ENCODE data around the gene TRAF7. TPM values are rescaled to one million over a fixed set of nuclear protein-coding genes. Genes with fewer than 3 reads are reported as not detected.

TRAF7 gene
- total RNA-seq, 4 donors from 2014 or later, result 51.2 to 120 (median 79.3) TPM

DNA sequence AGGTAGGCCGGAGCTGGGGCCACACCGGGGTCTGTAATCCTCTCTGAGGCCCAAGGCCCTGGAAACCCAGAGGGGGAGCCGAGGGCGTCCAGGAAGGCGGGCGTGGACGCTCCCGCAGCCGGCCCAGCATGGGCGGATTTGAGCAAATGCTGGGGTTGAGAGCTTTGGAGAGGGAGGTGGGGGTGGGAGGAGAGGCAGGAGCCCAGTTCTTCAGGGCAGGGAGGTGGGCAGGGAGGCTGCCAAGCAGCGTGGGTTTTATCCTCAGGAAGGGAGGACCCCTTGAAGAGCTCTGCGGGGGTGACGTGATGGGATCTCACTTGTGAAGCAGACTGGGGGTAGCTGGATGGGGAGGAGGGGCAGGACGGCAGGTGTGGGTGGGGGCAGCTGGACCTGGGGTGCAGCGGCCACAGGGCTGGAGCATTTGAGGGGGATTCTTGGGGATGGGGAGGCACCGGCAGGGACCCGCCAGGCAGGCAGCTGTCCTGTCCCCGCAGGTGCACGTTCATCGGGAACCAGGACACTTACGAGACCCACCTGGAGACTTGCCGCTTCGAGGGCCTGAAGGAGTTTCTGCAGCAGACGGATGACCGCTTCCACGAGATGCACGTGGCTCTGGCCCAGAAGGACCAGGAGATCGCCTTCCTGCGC is 17.2 kb downstream of the TRAF7 start:
- TF ChIP-seq POLR2A (IDR thresholded peaks at IDR 0.05), result no peak
- TF ChIP-seq, protein P1, sequence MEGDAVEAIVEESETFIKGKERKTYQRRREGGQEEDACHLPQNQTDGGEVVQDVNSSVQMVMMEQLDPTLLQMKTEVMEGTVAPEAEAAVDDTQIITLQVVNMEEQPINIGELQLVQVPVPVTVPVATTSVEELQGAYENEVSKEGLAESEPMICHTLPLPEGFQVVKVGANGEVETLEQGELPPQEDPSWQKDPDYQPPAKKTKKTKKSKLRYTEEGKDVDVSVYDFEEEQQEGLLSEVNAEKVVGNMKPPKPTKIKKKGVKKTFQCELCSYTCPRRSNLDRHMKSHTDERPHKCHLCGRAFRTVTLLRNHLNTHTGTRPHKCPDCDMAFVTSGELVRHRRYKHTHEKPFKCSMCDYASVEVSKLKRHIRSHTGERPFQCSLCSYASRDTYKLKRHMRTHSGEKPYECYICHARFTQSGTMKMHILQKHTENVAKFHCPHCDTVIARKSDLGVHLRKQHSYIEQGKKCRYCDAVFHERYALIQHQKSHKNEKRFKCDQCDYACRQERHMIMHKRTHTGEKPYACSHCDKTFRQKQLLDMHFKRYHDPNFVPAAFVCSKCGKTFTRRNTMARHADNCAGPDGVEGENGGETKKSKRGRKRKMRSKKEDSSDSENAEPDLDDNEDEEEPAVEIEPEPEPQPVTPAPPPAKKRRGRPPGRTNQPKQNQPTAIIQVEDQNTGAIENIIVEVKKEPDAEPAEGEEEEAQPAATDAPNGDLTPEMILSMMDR (IDR thresholded peaks at IDR 0.05), result no peak
- Histone ChIP-seq H3K4me1 (peaks cover 0 to 17% (median 0%) of the 10 kb centered on the region in 4 donors), H3K27ac (no peak overlapping the region), H3K4me3 (no peak overlapping the region), H3K27me3 (no peaks in the 10 kb centered on the region), H3K9me3 (no peaks in the 10 kb centered on the region), H3K36me3 (peaks cover 0 to 89% (median 0%) of the 10 kb centered on the region in 3 donors)
- DNase-seq, result no peak

DNA sequence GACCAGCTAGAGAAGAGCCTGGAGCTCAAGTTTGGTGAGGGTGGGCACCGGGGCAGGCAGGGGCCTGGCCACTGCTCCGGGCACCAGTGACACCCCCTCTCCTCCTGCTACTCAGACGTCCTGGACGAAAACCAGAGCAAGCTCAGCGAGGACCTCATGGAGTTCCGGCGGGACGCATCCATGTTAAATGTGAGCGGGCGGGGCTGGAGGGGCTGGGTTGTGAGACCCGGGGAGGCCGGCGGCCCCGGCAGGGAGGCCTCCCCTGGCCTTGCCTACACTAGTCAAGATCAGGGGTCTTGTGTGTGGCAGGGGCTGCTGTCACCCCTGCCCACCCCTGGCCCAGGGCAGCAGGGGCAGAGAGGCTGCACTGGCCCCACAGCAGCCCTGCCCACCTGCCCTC is 17.8 kb downstream of the TRAF7 start:
- Histone ChIP-seq H3K4me3 (no peak overlapping the region), H3K27me3 (no peaks in the 10 kb centered on the region), H3K36me3 (peaks cover 0 to 89% (median 0%) of the 10 kb centered on the region in 3 donors), H3K4me1 (peaks cover 0 to 17% (median 0%) of the 10 kb centered on the region in 4 donors), H3K27ac (no peak overlapping the region), H3K9me3 (no peaks in the 10 kb centered on the region)
- no peak for TF ChIP-seq POLR2A (IDR thresholded peaks at IDR 0.05)
- TF ChIP-seq, protein P1 (IDR thresholded peaks at IDR 0.05), result no peak
- DNase-seq, result no peak

DNA sequence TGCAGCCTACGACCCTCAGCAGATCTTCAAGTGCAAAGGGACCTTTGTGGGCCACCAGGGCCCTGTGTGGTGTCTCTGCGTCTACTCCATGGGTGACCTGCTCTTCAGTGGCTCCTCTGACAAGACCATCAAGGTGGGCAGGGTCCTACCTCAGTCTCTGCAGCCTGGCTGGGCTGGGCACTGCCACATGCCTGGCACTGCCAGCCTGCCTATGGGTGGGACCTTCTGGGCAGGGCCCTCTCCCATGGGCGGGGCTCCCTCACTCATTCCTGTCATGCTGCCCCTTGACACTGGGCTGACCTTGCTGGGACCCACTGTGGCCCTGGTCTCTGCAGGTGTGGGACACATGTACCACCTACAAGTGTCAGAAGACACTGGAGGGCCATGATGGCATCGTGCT is 18.3 kb downstream of the TRAF7 start:
- TF ChIP-seq, protein P1 (IDR thresholded peaks at IDR 0.05), result no peak
- no peak for TF ChIP-seq POLR2A (IDR thresholded peaks at IDR 0.05)
- Histone ChIP-seq H3K27ac (no peak overlapping the region), H3K4me1 (peaks cover 0 to 17% (median 0%) of the 10 kb centered on the region in 4 donors), H3K27me3 (no peaks in the 10 kb centered on the region), H3K36me3 (peaks cover 0 to 86% (median 0%) of the 10 kb centered on the region in 3 donors), H3K4me3 (no peak overlapping the region), H3K9me3 (no peaks in the 10 kb centered on the region)
- no peak for DNase-seq

DNA sequence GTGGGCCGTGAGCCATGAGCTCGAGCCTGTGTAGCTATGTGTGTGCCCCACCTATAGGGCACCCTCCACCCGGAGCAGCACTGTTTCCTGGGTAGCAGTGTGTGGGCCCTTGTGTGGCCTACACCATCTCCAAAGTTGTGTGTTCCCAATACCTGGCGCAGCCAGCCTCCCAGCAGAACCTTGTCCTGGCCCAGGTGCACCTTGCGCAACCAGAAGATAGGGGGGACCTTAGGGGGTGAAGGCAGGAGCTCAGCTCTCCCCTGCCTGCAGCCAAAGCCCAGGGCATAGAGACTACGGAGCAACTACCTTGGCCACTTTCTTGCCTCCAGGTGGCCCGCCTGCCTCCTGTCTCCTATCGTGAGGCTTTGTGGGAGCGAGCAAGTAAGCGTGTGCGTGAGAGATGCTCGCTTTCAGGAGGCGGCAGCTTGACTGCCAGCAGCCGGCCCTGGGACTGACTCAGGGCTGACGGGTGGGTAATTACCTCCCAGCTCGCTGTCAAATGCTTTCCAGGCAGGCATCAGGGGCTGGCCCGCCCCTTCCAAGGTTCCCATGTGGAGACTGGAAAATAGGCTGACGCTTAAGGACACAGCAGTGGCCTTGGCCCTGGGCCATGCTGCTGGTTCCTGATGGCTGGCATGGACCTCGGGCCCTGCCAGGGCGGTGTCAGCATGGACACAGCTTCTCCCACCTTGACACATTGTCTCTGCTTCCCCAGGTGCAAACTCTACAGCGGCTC is 19.0 kb downstream of the TRAF7 start:
- H3K27ac ChIP-seq, result no peak overlapping the region
- no peak overlapping the region for H3K4me3 ChIP-seq
- no peak for DNase-seq
- H3K4me1 ChIP-seq, result peaks cover 0 to 17% (median 0%) of the 10 kb centered on the region in 4 donors
- TF ChIP-seq, protein P1 (IDR thresholded peaks at IDR 0.05), result no peak
- no peak for TF ChIP-seq POLR2A (IDR thresholded peaks at IDR 0.05)
- no peaks in the 10 kb centered on the region for H3K9me3 ChIP-seq
- peaks cover 0 to 84% (median 0%) of the 10 kb centered on the region in 3 donors for H3K36me3 ChIP-seq
- H3K27me3 ChIP-seq, result no peaks in the 10 kb centered on the region

DNA sequence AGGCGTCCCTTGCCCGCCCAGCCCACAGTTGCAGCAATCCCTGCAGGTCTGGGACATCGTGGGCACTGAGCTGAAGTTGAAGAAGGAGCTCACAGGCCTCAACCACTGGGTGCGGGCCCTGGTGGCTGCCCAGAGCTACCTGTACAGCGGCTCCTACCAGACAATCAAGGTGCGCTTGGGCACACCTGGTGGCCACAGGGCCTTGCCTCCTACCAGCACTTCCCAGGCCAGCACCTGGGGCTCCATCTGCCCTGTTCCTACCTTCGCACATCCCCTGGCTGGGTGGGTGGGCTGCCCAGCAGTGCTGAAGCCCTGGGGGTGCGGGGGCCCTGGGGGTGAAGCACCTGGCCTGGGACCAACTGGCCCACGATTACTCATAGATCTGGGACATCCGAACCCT is 19.9 kb downstream of the TRAF7 start:
- H3K36me3 ChIP-seq, result peaks cover 0 to 80% (median 0%) of the 10 kb centered on the region in 3 donors
- no peak for TF ChIP-seq POLR2A (IDR thresholded peaks at IDR 0.05)
- TF ChIP-seq, protein P1 (IDR thresholded peaks at IDR 0.05), result no peak
- H3K9me3 ChIP-seq, result no peaks in the 10 kb centered on the region
- no peak for DNase-seq
- no peak overlapping the region for H3K27ac ChIP-seq
- peaks cover 0 to 17% (median 0%) of the 10 kb centered on the region in 4 donors for H3K4me1 ChIP-seq
- no peak overlapping the region for H3K4me3 ChIP-seq
- no peaks in the 10 kb centered on the region for H3K27me3 ChIP-seq

Measured in Peyer's patch (tissue), 4 donors.